H1 (cell line): ENCODE measurements around the gene DISC1. TPM values are rescaled to one million over a fixed set of nuclear protein-coding genes. Genes with fewer than 3 reads are reported as not detected.

Experiments used
- SIRT6 ChIP-seq: IDR thresholded peaks from one replicate; pipeline ENCODE4 v1.7.1; 2012; ENCODE audit warnings: low read length, inconsistent platforms
- polyA plus RNA-seq, 7 experiments: library from polyadenylated mRNA; depleted of rRNA in 3 of 7; stranded (reverse) in 5 of 7; unstranded in 2 of 7; fragments of >200 nt in 5 of 7; fragments of 200-250 nt in 2 of 7; gene quantifications; 1 replicate in 5 of 7; 2 replicates in 1 of 7; 4 replicates in 1 of 7; pipeline versions ENCODE4 v1.2.1 to v1.2.3, GENCODE V29; 2011 to 2013; ENCODE audit warnings: missing spikeins in 2 of 7, mixed read lengths in 2 of 7
- total RNA-seq: library from RNA; stranded (reverse); fragmentation: NEBNext Ultra II Directional; extraction: Animal tissue kit (Norgen Biotek cat#: 25700); gene quantifications from 2 replicates; pipeline ENCODE4 v1.2.1, GENCODE V29; 2021

Gene DISC1
- total and polyA plus RNA-seq, 2 of the 8 experiments (the other 6 are each of a cell fraction or from before 2014, with no cell fraction given): 1.1 to 3.5 TPM

DNA sequence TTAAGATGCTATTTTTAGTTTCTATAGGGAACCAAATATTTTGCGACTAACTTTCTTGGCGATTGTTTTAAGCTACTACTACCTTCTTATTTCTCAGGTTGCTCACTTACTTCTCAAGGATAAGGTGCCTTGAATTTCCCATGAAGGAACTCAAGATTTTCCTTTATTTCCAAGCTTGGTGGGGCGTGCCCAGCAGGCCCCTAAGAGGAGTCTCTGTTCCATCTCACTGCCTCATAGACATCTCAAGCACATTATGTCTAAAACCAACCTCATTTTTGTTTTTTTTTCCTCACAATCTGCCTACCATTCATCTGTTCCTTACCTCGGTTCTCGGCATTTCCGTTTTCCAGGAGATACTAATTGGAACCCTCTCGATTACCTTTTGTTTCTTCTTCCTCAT, 421.9 kb downstream of the DISC1 start (continued):
- TF ChIP-seq SIRT6: no peak
